Neural progenitor cell (in vitro differentiated cells): ENCODE measurements around the gene MSANTD2.

ENCODE experiments used
- EZH2 ChIP-seq: fragments of 200-600 bp; sonication (generic); IDR thresholded peaks from 2 replicates; pipeline ENCODE4 v1.6.1; 2017; ENCODE audit warnings: antibody characterized with exemption, mild to moderate bottlenecking, moderate library complexity
- TF ChIP-seq, protein P1 (sequence below): fragments of 200-600 bp; sonication (generic); IDR thresholded peaks from 2 replicates; pipeline ENCODE4 v1.5.1; 2017; ENCODE audit warnings: antibody characterized with exemption, mild to moderate bottlenecking

DNA sequence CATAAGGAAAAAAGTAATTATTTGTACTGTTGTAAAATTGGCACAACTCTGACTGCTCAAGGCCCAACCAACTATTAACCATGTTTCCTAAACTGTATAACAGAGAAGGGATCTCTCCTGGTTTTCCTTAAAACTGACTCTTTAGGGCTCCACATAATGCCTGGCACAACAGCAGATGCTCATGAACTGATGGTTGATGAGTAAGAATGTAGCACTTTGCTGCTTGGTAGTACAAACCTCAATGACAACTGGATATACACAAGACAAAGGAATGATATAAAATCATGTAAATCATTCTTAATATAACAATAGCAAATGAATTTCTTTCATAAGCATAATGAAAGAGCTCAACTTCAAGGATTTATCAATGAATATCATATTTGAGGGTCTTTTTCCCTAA, 11.7 kb downstream of the MSANTD2 start:
- TF ChIP-seq EZH2: no peak
- TF ChIP-seq, protein P1, sequence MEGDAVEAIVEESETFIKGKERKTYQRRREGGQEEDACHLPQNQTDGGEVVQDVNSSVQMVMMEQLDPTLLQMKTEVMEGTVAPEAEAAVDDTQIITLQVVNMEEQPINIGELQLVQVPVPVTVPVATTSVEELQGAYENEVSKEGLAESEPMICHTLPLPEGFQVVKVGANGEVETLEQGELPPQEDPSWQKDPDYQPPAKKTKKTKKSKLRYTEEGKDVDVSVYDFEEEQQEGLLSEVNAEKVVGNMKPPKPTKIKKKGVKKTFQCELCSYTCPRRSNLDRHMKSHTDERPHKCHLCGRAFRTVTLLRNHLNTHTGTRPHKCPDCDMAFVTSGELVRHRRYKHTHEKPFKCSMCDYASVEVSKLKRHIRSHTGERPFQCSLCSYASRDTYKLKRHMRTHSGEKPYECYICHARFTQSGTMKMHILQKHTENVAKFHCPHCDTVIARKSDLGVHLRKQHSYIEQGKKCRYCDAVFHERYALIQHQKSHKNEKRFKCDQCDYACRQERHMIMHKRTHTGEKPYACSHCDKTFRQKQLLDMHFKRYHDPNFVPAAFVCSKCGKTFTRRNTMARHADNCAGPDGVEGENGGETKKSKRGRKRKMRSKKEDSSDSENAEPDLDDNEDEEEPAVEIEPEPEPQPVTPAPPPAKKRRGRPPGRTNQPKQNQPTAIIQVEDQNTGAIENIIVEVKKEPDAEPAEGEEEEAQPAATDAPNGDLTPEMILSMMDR: no peak
